GM20431 (cell line): ENCODE data around the gene FKBP10.
"Not testable (repeated sequence)": the region's sequence is repeated elsewhere in the genome, so short reads cannot be mapped to it uniquely, and the experiment has no call there.

Source experiments
- in situ Hi-C: fragments of 300-500 bp; cut with MseI, MboI; formaldehyde crosslinking; loops from one replicate; pipeline ENCODE4 v1.15.0; 2020; ENCODE audit warnings: low sequenced_read_pairs; ENCODE audit not compliant: unreplicated experiment

Gene FKBP10, protein sequence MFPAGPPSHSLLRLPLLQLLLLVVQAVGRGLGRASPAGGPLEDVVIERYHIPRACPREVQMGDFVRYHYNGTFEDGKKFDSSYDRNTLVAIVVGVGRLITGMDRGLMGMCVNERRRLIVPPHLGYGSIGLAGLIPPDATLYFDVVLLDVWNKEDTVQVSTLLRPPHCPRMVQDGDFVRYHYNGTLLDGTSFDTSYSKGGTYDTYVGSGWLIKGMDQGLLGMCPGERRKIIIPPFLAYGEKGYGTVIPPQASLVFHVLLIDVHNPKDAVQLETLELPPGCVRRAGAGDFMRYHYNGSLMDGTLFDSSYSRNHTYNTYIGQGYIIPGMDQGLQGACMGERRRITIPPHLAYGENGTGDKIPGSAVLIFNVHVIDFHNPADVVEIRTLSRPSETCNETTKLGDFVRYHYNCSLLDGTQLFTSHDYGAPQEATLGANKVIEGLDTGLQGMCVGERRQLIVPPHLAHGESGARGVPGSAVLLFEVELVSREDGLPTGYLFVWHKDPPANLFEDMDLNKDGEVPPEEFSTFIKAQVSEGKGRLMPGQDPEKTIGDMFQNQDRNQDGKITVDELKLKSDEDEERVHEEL

DNA sequence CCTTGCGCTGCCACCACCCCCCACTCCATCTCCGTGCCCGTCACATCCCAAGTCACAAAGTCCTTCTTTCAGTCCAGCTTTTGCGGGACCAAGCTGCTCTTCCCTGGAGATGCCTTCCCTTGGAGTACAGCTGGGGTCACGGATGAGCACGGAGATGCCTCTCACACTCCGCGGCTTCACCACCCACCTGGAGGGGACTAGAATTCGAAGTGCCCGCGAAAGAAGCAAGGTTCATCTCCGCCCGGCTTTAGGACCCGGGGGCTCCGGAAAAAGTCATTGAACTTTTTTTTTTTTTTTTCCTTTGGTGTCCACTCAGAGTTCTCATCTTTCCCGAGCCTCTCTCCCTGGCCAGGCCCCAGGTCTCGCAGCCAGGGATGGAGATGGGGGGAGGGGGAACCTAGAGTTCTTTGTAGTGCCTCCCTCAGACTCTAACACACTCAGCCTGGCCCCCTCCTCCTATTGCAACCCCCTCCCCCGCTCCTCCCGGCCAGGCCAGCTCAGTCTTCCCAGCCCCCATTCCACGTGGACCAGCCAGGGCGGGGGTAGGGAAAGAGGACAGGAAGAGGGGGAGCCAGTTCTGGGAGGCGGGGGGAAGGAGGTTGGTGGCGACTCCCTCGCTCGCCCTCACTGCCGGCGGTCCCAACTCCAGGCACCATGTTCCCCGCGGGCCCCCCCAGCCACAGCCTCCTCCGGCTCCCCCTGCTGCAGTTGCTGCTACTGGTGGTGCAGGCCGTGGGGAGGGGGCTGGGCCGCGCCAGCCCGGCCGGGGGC lies at the start of gene FKBP10:
TSS of gene FKBP10 (plus strand) at position 624 of the 771 bp plus-strand sequence. CDS start at position 655, 31 bp downstream.
- in situ Hi-C loops: no loop called here

DNA sequence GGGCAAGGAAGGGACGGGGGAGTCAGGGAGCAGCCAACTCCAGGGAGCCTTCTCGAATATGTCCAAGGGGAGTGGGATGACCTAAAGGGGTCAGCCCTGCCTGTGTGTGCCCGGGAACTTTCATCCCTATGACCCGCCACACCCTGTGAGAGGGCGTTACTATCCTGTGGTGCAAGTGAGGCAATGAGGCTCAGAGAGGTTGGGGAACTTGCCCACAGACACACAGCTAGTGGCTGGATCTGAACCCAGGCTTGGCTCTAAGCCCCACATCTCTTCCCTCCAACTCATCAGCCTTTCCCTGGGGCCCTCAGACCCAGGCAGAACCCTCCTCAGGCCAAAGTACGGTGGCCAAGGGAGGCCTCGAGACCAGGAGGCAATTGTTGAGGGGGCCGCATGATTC lies 49.5 kb upstream of the FKBP10 start:
- in situ Hi-C loops: no loop called here

DNA sequence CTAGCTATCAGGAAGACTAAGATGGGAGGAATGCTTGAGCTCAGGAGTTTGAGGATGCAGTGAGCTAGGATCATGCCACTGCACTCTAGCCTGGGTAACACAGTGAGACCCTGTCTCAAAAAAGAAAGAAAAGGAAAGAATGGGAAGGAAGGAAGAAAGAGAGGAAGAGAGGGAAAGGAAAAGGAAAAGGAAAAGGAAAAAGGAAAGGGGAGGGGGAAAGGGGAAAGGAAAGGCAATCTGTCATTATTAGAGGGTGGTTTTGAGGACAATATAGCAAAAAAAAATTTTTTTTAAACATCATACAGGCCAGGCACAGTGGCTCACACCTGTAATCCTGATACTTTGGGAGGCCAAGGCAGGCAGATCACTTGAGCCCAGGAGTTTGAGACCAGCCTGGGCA lies 46.7 kb upstream of the FKBP10 start:
- in situ Hi-C loops: no loop called here

DNA sequence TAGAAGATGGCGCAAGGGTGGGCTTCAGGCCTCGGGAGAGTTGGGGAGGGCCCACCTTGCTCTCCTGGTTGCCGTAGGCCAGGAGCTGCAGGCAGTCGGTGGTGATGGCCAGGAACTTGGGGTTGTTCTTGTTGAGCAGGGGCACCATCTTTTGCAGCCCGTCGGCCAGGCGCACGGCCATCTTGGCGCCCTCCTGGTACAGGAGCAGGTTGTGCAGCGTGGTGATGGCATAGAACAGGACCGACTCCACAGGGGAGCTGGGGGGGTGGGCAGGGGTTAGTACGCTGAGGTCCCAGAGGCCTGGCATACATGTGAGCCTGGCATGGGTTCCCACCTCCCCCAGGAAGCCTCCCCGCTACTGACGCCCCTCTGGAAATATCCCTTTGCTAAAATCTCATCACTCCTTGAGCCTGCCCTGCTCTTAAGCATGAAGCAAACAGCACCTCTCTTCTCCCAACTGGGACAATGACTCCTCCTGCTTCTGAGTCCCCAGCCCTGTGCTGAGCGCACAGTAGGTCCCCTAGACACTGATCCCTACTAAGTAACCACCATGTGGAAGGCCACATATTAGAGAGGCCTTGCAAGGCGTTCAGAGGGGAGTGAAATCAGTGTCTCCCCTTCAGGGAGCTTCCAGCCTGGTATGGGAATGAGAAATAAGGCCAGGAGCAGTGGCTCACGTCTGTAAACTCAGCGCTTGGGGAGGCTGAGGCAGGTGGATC lies 45.3 kb upstream of the FKBP10 start:
- in situ Hi-C loops: no loop called here

DNA sequence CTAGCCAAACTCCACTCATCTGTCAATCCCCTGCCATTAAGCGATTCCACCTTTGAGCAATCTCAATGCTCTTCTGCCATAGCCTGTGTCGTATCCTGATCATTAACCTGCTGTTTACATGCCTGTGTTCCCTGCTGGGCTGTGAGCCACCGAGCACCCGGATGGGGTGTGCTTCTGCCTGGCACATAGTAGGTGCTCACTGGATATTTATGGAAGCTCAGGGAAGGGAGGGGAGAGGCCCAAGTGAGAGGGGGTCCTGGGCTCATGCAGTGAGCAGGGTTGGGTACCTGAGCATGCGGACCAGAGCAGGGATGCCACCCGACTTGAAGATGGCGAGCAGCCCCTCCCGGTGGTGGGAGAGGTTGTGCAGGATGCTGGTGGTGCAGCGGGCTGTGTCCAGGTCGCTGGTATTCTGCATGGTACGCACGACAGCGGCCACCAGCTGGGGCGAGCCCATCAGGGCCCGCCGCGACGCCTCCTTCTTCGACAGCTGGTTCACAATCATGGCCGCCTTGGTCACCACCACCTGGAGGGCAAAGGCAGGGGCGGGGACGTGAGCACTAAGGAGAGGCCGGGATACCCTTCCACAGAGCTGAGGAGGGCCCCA lies 44.0 kb upstream of the FKBP10 start:
- in situ Hi-C loops: no loop called here

DNA sequence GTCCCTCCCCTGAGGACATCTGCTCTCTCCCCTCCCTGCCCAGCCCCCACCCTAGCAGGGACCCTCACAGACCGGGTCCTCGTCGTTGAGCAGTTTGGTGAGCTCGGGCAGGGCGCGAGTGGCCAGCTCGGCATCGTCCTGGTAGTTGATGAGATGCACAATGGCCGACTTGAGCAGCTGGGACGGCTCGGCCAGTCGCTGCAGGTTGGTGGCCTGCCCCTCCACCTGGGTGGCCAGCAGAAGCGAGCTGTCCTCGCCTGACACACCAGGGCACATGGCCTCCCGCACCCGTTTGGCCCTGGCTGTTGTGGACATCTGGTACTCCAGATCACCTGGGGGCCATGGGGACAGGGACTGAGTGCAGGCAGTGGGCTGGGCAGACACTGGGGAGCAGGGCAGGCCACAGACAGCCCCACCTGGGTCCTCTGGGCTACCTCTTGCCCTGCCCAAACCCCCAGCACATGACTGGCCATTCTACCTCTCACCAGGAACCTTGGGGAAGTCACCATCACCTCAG lies 43.4 kb upstream of the FKBP10 start:
- in situ Hi-C loops: no loop called here

DNA sequence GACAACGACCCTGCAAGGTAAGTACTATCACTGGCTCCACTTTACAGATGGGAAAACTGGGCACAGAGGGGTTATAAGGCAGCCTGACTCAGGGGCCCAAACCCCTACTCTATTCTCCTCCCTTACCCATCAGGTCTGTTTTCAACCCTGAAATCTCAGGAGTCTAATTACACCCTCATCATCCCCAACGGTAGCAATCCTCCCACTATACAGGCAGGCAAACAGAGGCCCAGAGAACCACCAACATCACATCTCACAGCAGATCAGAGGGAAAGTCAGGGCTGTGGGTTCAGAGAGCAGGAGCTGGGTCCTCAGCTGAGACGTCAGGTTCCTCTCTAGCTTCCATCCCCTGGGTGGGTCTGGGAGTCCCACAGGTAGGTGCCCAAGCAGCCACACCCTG lies 42.8 kb upstream of the FKBP10 start:
- in situ Hi-C loops: no loop called here

DNA sequence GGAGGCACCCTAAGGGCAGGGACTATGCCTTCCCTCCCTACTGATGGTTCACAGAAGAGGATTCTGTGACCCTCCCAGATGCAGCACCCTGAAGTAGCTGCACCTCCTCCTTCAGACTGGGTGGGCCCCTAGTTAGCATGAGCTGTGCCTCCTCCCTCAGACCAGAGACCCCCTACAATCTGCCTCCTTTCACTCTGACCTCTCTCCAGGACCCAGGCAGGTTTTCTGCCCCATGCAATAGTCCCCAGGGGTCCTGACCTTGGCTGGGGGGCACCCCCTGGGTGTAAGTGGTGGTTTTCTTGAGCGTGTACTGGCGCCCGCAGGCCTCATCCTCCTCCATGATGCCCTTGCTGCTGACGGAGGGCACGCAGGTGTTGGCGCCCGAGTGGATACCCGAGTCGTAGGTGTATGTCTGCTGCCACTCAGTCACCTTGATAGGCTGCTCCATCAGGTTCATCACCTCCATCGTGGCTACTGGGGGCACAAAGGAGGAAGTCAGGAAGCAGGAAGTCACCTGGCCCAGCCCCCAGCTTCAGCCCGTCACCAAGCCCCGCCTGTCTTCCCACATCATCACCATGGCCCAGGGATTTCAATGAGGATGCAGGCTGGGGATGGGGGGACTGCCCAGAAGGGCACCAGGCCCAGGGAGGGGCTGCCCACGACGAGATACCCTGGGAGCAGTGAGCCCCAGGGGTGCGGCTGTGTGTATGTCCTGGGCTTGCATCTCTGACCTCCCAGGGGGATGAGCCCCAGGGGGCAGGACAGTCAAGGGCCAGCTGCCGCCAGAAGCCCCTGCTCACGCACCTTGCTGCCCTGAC lies 41.2 kb upstream of the FKBP10 start:
- in situ Hi-C loops: no loop called here

DNA sequence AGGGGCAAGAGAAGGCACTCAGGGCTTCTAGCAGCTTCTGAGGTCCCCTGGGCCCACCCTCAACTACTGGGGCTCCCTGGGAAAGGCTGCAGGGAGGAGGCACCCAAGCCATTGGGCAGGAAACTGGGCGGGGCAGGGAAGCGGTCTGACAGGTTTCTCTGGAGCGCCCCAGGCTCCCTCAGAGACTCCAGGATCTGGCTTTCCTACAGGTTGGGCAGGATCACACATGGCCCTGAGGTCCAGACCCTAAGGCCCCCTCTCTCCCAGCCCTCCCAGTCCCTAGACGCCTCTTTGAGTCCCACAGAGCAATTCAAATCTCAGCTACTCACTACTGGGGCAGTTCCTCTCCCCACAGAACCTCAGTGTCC lies 40.6 kb upstream of the FKBP10 start:
- in situ Hi-C loops: no loop called here

DNA sequence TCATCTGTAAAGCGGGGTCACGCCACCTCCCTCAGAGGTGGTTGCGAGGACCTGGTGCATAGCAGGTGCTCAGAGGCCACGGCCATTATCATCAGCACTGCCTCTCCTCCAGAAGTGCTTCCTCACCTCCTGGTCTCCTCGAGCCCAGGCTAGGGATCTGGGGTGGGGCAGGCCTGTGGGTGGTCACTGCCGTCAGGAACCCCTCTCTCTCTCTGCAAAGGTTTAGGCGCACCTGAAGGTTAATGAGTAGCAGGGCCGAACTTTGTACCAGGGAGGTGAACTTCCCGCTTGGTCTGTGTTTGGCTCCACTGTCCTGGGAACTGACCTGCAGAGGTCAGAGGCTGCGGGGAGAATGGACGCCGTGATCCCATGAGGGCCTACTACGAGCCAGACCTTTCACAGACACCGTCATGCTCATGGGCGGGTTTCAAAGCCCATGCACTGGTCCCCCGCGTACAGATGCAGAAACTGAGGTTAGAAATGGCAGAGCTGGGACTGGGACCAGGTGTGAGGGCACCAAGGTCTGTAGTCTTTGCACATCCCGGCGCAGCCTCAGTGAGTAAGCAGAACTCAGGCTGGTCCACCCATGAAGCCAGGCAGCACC lies 40.1 kb upstream of the FKBP10 start:
- in situ Hi-C loops: no loop called here

DNA sequence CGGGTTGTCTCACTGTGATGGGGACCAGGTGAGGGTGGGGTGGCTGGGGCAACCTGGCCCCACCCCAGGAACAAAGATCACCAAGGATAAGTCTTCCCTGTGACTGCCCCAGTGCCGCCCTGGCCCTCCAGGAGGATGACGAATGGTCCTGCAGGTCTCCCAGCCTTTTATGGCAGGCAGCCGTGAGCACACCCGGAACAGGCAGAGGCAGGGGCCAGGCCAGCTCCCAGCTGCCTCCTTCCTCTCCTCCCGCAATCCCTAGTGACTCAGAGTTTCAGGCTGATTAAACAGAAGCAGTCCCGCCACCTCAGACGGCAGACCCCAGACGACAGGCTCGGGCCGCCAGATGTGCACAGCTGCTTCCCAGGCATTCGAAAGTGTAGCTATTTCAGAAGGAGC lies 39.6 kb upstream of the FKBP10 start:
- in situ Hi-C loops: no loop called here

DNA sequence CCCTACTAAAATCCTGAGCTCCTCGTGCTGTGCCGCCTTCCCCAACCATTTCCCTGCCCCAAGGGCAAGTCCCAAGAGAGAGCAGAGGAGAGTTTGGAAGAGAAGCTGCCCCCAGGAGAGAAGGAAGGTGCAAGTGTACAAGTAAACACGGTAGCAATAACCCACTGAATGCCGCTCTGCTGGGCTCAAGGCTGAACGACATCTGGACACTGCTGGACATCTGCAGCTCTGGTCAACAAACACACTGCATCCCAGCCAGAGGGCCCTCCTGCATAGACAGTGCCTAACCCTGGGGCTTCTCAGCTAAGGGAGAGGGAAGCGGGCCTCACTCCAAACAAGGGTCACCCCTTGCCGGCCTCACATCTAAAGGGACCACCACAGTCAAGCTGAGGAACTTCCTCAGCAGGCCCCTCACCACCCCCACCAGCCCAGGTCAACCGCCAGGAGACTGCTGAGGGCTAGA lies 39.0 kb upstream of the FKBP10 start:
- in situ Hi-C loops: no loop called here

DNA sequence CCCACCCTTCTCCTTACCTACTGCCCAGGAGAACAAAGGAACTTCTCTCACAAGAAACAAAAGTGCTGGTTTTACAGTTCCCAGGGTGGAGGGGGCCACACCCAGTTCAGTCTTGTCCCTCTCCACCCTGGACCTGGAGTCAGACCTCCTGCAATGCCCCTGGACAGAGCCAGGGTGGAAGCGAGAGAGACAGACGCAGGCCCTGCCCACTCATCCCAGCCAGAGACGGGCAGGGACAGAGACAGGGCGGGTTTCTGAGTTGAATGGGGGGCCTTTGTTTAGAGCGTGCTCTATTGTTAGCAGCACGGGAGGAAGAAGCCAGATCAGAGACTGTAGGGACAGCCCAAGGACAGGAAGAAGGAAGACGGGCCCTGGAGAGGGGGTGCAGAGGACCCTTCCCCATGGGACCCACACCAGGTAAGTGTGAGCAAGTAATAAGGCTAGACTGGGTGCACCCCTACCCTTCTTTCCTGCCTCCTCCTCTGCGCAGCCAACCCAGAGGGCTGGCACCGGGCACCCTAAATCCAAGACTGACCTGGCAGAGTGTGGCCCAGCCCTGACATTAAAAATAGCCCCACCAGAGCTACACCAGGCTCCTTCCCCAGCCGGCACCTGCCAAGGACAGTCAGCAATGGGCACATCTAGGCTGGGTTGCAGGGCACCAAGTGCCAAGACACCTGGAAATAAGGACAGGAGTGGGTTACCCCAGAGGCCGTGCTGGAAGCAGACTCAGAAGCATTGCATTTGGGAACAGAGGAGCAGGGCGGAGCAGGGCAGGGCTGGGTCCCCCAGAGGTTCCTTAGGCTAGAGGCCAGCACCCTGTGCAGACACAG lies 37.2 kb upstream of the FKBP10 start:
- in situ Hi-C loops: no loop called here

DNA sequence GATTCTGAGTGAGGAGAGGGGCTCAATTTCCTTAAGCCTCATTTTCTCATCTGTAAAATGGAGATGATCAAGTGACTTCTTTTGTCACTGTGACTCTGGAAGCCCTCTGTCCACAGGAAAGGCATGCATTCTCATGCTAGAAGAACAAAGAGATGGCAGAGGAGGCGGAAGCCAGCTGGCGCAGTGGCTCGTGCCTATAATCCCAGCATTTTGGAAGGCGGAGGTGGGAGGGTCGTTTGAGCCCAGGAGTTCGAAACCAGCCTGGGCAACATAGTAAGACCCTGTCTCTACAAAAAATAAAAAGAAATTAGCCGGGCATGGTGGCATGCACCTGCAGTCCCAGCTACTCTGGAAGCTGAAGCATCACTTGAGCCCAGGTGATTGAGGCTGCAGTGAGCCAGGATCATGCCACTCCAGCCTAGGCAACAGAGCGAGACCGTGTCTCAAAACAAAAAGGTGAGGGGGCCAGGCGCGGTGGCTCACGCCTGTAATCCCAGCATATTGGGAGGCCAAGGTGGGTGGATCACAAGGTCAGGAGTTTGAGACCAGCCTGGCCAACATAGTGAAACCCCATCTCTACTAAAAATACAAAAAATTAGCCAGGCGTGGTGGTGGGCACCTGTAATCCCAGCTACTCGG lies 36.4 kb upstream of the FKBP10 start:
- in situ Hi-C loops: not testable (repeated sequence)

DNA sequence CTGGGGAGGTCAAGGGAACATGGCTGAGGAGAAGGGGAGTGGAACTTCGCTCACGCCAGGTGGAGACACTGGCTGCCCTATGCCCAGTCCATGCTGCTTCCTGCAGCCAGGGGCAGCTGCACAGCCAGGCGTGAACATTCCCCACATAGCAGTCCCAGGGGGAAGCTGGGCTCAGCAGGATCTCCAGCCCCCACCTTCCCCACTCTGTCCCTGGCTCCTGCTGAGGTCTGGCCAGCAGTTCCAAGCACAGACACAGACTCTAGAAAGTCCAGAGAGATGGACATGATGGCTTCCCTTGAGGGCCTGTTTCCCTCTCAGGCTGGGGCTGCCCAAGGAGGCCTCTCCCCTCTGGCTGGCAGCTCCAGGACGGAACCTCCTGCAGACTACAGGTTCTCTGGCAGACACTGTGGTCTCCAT lies 35.6 kb upstream of the FKBP10 start:
- in situ Hi-C loops: no loop called here

DNA sequence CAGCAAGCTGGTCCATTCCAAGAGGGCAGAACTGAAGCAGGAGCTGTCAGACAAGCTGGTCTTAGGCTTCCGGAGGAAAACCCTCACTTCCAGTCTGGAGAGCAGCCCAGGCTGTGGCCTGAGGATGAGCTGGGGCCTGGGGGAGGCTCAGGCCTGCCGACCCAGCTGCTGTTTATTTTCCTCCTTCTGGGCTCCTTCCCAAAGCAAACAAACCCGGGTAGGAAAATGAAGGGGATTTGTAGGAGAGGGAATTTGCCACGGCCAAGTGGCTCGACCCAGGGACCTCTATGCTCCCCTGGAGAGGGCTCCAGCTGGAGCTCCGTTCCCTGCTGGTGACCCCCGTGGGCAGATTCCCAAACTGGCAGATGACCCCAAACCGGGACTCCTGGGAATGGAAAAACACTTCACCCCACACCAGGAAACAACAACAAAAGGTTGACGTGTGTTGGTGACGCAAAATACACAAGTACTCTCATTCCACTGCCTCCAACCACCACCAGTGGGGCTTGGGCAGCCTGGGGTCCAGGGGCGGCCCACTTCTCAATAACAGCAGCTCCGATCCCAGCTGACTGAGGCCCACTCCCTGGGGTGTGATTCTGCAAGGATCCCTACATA lies 35.1 kb upstream of the FKBP10 start:
- in situ Hi-C loops: no loop called here

DNA sequence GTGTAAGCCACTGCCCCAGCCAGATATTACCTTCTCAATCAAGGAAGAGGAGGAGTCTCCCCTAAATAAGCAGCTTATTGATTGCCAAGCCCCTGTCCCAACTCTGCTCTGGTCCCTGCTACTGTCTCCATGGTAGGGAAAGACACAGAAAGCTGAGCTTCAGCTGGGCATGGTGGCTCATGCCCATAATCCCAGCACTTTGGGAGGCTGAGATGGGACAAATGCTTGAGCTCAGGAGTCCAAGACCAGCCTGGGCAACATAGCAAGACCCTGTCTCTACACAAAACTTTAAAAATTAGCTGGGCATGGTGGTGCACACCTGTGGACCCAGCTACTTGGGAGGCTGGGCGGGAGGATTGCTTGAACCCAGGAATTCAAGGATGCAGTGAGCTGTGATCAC lies 32.9 kb upstream of the FKBP10 start:
- in situ Hi-C loops: no loop called here
